ENCODE data around the gene RPS6KA2.

The RPS6KA2 gene

GRCh38 chr6:166495487-166496314, 131.3 kb downstream of the RPS6KA2 start:
- no peak for DNase-seq

- DNase-seq = no peak
Measured at GRCh38 chr6:166494757-166495486, 132.1 kb downstream of the RPS6KA2 start.

GRCh38 chr6:166494101-166494441, 133.0 kb downstream of the RPS6KA2 start:
- DNase-seq = no peak

- no peak for DNase-seq
Measured at GRCh38 chr6:166493427-166494100, 133.5 kb downstream of the RPS6KA2 start.

DNA sequence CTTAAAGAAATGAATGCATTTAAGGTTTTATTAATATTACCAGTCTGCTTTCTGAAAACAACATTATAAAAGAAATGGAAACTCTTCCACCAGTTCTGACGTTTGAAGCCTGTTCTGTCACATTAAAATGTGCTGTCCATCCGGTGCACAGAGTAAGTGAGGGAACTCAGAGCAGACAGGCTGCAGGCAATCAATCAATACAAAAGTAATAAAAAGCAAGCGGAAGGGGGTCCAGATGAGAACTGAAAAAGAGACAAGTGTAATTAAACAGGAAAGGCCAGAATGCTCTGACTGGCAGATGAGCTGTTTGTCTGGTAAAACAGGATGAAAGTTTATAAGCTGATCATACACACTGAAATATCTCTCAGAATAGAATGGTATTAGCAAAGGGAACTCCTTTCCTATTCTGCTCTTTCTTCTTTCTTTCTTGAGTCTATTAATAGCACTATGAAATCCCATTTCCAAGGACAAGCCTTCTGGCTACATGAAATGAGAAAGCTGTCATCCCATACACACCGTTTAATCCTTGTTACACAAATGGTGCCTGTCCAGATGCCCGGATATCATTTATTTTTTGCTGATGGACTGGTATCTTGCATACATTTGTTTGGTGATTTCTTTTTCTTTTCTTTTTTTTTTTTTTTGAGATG, 134.8 kb downstream of the RPS6KA2 start:
- no peak for DNase-seq

GRCh38 chr6:166490671-166491500, 136.2 kb downstream of the RPS6KA2 start:
- no peak for DNase-seq

GRCh38 chr6:166489301-166490155, 137.5 kb downstream of the RPS6KA2 start:
- no peak for DNase-seq

GRCh38 chr6:166488701-166489100, 138.3 kb downstream of the RPS6KA2 start:
- no peak for DNase-seq

GRCh38 chr6:166488076-166488685, 138.9 kb downstream of the RPS6KA2 start:
- no peak for DNase-seq

GRCh38 chr6:166487148-166487547, 139.9 kb downstream of the RPS6KA2 start:
- no peak for DNase-seq

DNA sequence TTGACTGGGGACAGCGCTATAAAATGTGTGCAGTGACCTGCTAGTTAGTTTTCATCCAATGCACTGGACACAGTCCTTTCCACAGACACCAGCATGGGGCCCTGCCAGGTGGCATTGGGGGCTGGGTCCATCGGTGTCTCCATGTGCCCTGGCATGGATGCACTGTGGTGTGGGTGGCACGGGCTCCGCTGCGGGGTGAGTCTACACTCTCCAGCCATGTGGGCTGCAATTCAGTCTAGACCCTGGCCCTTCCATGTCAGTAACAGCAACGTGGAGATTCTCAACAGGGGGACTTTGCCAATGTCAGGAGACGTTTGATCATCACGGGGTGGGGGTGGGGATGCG, 140.5 kb downstream of the RPS6KA2 start:
- DNase-seq = no peak

GRCh38 chr6:166485651-166486535, 141.2 kb downstream of the RPS6KA2 start:
- DNase-seq = peak; percentile 59

DNA sequence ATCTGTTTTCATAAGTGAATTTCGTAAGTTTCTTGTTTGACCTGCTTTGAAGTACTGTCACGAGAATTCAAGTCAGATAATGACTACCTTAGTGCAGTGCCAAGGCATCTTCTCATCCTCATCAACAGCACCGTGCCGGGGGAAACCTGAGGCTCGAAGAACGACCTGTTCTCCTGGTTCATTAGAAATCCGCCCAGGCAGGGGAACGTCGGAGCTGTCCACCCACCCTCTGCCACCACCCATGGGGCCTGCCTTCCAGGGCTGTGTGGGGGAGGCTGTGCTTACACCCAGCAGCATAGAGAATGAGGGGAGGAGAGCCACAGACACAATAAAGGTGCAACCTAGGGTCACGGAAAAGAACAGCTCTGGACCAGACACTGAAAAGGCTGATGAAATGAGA, 142.2 kb downstream of the RPS6KA2 start:
- DNase-seq = no peak

GRCh38 chr6:166483573-166484250, 143.3 kb downstream of the RPS6KA2 start:
- no peak for DNase-seq

- no peak for DNase-seq
Measured at GRCh38 chr6:166483026-166483425, 144.0 kb downstream of the RPS6KA2 start.

DNA sequence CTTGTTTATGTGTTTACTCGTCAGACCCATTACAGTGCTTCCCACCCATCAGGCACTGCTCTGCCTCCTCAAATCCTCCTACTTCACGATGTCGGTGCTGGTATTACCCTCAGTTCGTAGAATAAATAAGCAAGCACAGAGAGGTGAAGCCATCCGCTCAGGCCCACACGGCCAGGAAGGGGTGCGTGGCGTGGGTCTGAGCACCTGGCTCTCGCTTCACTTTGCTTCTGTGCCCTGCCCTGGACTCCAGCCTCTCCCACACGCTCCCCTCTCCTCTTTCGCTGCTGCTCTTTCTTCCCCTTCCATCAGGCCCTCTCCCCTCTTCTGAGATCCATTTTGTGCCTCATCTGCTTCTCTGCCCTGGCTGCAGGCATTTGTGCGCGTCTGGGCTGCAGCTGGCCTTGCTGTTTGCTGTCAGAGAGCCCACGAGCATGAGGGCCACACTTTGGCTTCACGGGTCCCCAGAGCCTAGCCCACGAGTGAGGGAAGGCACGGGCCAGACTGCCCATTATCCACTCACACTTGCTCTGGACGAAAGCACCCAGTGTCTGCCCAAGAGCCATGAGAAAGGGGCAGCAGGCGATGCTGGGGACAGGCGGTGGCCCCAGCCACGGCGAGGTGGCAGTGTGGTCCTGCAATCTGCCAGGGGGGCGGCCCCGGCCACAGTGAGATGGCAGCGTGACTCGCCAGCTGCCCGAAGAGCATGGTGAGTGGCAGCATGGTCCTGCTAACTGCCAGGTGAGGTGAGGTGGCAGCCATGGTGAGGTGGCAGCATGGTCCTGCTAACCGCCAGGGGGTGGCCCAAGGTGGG, 148.1 kb downstream of the RPS6KA2 start:
- no peak for DNase-seq

DNA sequence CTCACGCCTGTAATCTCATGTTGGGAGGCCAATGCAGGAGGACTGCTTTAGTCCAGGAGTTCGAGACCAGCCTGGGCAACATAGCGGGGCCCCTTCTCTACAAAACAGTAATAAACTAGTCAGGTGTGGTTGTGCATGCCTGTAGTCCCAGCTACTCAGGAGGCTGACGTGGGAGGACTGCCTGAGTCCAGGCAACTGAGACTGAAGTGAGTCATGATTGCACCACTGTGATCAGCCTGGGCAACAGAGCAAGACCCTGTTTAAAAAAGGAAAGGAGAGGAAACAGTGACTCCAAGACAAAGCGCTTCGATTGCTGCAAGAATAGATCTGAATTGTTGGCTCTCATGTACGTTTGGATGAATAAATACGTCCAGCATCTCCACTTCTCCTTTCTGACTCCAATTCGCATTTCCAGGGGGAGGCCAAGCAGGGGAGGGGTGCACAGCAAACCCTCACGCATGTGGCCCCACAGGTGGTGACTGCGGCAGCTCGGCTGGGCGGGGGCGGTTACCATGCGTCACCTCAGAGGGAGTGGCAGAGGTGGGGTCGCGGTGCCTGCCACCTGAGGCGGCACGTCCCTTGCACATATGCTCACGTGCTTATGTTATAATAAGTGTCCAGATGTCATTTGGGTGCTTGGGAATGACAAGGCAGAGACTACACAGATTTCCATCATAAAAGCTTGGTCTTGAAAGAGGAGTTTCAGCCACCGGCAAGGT, 149.2 kb downstream of the RPS6KA2 start:
- no peak for DNase-seq
